ENCODE data around the gene STX8.

- TF ChIP-seq, protein P1, sequence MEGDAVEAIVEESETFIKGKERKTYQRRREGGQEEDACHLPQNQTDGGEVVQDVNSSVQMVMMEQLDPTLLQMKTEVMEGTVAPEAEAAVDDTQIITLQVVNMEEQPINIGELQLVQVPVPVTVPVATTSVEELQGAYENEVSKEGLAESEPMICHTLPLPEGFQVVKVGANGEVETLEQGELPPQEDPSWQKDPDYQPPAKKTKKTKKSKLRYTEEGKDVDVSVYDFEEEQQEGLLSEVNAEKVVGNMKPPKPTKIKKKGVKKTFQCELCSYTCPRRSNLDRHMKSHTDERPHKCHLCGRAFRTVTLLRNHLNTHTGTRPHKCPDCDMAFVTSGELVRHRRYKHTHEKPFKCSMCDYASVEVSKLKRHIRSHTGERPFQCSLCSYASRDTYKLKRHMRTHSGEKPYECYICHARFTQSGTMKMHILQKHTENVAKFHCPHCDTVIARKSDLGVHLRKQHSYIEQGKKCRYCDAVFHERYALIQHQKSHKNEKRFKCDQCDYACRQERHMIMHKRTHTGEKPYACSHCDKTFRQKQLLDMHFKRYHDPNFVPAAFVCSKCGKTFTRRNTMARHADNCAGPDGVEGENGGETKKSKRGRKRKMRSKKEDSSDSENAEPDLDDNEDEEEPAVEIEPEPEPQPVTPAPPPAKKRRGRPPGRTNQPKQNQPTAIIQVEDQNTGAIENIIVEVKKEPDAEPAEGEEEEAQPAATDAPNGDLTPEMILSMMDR (IDR thresholded peaks at IDR 0.05; ENCODE audit: insufficient read depth, low read depth, low read length) = no peak
- no peak for TF ChIP-seq EZH2 (IDR thresholded peaks at IDR 0.05; ENCODE audit: insufficient read depth, low read length)
These were observed 33.9 kb downstream of the STX8 start for GRCh38 chr17:9541718-9542117.

Data from astrocyte (in vitro differentiated cells and primary cell).